Stimulated activated naive CD4-positive, alpha-beta T cell (primary cell): ENCODE measurements around the gene SNIP1.
"Not testable (repeated sequence)": the region's sequence is repeated elsewhere in the genome, so short reads cannot be mapped to it uniquely, and the experiment has no call there.

Source experiments
- DNase-seq, 6 experiments: peaks; one replicate each; lab custom pipeline; 2025; lab: John Stamatoyannopoulos, UW

The SNIP1 gene

DNA sequence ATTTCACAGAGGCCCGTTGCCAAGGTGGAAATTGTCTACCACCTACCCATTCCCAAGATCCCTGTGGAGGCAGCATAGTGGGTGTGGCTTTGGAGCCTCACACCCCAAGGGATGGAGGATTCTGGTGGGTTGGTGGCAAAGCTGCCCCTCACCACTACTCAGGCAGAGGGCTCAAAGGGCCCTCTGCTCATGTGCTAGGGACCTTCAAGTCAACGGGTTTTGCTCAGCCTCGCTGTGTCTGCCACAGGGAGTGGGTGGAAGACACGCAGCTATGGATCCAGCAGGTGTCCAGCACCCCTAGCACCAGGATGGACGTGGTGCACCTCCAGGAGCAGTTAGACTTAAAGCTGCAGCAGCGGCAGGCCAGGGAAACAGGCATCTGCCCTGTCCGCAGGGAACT is 5.0 kb upstream of the SNIP1 start:
- DNase-seq = no peak

DNA sequence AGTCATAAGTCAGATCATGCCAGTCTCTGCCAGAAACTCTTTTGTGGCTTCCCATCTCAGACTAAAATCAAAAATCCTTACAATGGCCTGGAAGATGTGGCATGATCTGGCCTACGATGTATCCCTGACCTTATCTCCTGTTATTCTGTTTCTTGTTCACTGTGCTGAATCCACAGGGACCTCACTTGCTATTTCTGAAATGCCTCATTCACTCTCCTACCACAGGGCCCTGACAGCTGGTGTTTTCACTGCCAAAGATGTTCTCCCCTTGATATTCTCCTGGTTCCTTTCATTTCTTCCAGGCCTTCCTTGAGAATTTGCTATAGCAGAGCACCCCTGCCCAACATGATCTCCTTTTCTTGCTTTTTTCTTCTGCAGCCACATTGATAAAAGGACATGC is 4.3 kb upstream of the SNIP1 start:
- no peak for DNase-seq

DNA sequence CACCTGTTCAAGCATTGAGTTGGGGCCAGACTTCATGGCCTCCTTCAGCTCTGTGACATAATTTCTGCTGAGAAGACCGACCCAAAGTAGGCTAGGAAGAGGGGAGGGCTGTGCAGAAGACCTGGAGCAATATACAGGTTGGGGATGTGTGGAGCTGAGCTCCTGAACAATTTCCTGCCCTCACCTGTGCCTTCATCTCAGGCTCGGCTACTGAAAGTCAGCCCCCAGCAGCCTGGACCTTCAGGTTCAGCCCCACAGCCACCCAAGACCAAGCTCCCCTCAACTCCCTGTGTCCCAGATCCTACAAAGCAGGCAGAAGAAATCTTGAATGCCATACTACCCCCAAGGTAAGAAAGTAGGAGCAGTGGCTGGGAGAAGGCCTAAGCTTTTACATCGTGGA is 3.3 kb upstream of the SNIP1 start:
- DNase-seq = no peak

GRCh38 chr1:37556712-37557196 is 2.7 kb upstream of the SNIP1 start, which contains the start of gene DNALI1:
DNALI1 (plus strand) TSS chr1:37556940; CDS start chr1:37556995, 55 bp downstream.
- DNase-seq = peak in 1 of 6 experiments; percentile 8

GRCh38 chr1:37553598-37553926 is 531 bp downstream of the SNIP1 start:
- no peak for DNase-seq

GRCh38 chr1:37549341-37549740 is 4.8 kb downstream of the SNIP1 start:
- no peak for DNase-seq

DNA sequence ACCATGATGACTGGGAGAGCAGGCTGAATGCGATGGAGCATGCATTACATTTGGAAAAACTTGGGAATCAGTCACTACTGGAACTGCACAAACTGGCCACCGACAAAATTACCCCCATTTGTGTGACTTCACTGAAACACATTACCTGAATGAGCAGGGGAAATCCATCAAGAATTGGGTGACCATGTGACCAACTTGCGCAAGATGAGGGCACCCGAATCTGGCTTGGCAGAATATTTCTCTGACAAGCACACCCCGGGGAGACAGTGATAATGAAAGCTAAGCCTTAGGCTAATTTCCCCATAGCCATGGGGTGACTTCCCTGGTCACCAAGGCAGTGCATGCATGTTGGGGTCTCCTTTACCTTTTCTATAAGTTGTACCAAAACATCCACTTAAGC is 9.1 kb downstream of the SNIP1 start:
- DNase-seq = no peak

- no peak for DNase-seq
These were observed 9.6 kb downstream of the SNIP1 start for GRCh38 chr1:37544530-37544929.

DNA sequence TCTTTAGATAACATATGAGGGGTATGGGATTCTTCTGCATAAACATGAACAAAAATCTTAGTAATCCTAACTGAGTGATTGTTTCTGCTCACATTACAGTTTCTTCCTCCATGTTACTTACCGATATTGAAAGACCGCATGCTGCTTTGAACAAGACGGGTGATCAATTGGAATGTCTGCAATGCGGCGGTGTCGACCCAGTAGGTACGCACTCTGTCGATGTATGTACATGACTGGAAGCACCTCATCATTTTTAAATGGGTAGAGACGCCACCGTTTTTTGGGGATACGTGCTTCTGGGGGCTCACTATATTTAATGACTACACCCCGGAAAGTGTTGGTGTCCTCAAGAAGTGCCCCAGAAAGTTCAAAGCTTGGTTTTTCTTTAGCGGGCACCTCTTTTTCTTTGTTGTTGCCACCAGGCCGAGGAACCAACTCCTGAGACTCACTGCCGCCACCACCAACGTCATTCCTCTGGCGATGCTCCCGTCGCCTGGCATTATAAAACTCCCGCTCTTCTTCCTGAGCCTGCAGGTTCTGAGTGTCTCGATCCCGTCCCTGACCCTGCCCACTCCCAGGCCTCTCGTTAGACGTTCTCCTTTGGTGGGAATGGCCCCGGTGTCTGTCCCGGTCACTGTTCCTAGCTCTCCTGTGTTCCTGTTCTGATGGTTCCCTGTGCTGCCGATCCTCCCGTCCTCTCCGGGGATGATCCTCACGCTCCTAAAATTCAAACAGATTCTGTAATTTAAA is 13.9 kb downstream of the SNIP1 start:
- no peak for DNase-seq

- DNase-seq = not testable (repeated sequence)
These were observed 14.9 kb downstream of the SNIP1 start for GRCh38 chr1:37539154-37539553.

DNA sequence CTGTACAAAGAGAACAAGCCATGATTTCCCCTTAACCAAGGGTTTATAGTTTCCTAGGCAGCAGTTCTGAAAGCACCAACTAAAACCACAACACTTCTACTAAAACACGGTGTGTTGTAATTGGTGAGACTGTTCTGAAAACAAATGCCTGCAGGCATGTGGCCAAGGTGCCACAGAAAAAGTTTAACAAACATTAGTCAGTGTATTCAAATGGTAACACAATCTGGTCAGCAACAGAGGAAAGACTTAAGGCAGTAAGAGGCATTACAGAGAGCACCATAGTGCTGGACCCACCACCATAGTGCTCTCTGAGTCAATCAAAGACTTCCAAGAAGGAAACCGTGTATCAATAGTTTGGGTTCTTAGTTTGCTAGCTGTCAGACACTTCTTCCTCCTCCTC is 16.7 kb downstream of the SNIP1 start:
- no peak for DNase-seq

GRCh38 chr1:37533317-37534093 is 20.6 kb downstream of the SNIP1 start:
- DNase-seq = no peak

- not testable (repeated sequence) for DNase-seq
These were observed 21.5 kb downstream of the SNIP1 start for GRCh38 chr1:37532418-37533156.

- DNase-seq = not testable (repeated sequence)
These were observed 24.2 kb downstream of the SNIP1 start for GRCh38 chr1:37529888-37530287.

DNA sequence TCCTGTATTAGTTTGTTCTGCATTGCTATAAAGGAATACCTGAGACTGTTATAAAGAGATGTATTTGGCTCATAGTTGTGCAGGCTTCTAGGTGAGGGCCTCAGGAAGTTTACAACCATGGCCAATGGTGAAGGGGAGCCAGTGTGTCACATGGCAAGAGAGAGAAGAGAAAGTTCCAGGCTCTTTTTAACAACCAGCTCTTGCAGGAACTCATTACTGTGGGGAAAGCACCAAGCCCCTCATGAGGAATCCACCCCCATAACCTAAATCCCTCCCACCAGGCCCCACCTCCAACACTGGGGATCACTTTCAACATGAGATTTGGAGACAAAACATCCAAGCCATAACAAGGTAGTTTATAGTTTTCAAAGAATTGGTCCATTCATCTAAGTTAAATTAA is 34.5 kb downstream of the SNIP1 start:
- peak in 1 of 6 experiments; percentile 4 for DNase-seq

DNA sequence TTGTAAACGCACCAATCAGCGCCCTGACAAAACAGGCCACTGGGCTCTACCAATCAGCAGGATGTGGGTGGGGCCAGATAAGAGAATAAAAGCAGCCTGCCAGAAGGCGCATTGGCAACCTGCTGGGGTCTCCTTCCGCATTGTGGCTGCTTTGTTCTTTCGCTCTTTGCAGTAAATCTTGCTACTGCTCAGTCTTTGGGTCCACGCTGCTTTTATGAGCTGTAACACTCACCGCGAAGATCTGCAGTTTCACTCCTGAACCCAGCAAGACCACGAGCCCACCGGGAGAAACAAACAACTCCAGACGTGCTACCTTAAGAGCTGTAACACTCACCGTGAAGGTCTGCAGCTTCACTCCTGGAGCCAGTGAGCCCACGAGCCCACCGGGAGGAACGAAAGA is 35.2 kb downstream of the SNIP1 start:
- DNase-seq = peak; percentile 20 to 58 (median 44)

DNA sequence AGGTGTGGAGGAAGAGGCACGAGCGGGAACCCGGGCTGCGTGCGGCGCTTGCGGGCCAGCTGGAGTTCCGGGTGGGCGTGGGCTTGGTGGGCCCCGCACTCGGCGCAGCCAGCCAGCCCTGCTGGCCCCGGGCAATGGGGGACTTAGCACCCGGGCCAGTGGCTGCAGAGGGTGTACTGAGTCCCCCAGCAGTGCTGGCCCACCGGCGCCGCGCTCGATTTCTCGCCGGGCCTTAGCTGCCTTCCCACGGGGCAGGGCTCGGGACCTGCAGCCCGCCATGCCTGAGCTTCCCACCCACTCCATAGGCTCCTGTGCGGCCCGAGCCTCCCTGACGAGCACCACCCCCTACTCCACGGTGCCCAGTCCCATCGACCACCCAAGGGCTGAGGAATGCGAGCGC is 35.9 kb downstream of the SNIP1 start:
- DNase-seq = not testable (repeated sequence)

GRCh38 chr1:37517569-37517968 is 36.5 kb downstream of the SNIP1 start:
- DNase-seq = no peak

GRCh38 chr1:37515185-37516034 is 38.7 kb downstream of the SNIP1 start:
- DNase-seq = no peak

- DNase-seq = peak; percentile 74 to 90 (median 80)
These were observed 39.5 kb downstream of the SNIP1 start, which contains the start of gene MEAF6 for GRCh38 chr1:37514350-37515184. MEAF6 (minus strand) TSS chr1:37514766; CDS start chr1:37514746, 20 bp downstream.
